ENCODE data around the gene ANKS1A.

DNA sequence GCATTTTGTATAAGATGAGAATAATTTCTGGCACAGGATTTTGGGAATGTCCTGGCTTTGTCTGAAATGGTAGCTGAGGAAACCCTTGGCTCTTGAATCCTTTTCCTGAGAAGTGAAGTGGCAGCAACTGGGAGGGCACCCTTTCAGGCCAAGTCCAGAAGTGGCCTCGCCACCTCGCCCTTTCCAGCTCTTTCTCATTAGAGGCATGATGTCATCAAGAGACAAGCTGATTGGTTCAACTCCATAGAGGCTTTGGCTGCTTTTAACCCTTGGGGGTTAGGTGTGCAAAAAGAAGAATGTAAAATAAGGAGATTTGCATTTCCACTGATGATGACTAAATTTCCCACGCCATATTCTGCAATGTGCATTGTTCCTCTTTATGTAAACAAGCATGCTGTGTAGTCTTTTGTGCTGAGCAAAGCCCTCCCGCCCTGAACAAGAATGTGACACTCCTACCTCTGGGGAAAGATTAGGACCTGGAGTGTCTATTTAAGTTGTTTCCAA, 135.5 kb downstream of the ANKS1A start:
- TF ChIP-seq, protein P1, sequence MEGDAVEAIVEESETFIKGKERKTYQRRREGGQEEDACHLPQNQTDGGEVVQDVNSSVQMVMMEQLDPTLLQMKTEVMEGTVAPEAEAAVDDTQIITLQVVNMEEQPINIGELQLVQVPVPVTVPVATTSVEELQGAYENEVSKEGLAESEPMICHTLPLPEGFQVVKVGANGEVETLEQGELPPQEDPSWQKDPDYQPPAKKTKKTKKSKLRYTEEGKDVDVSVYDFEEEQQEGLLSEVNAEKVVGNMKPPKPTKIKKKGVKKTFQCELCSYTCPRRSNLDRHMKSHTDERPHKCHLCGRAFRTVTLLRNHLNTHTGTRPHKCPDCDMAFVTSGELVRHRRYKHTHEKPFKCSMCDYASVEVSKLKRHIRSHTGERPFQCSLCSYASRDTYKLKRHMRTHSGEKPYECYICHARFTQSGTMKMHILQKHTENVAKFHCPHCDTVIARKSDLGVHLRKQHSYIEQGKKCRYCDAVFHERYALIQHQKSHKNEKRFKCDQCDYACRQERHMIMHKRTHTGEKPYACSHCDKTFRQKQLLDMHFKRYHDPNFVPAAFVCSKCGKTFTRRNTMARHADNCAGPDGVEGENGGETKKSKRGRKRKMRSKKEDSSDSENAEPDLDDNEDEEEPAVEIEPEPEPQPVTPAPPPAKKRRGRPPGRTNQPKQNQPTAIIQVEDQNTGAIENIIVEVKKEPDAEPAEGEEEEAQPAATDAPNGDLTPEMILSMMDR (IDR thresholded peaks at IDR 0.05): no peak
- TF ChIP-seq POLR2AphosphoS5 (IDR thresholded peaks at IDR 0.05; ENCODE audit: low read depth, low read length) (no peak), SIN3A (IDR thresholded peaks at IDR 0.05; ENCODE audit: borderline replicate concordance, insufficient read depth, low read depth, low read length) (no peak), TCF7L2 (IDR thresholded peaks at IDR 0.05; ENCODE audit: low read depth, low read length) (no peak)
